Stimulated activated CD8-positive, alpha-beta memory T cell treated with anti-CD3 and anti-CD28 coated beads, Interleukin-12 subunit alpha, Interleukin-12 subunit beta, amount 100 ng/mL, for 1 hour (primary cell): ENCODE results near the gene DRD4.

Source experiments
- DNase-seq: peaks from one replicate; pipeline ENCODE4 v3.0.0-alpha.2; 2020; ENCODE audit warnings: low read depth

The DRD4 gene

DNA sequence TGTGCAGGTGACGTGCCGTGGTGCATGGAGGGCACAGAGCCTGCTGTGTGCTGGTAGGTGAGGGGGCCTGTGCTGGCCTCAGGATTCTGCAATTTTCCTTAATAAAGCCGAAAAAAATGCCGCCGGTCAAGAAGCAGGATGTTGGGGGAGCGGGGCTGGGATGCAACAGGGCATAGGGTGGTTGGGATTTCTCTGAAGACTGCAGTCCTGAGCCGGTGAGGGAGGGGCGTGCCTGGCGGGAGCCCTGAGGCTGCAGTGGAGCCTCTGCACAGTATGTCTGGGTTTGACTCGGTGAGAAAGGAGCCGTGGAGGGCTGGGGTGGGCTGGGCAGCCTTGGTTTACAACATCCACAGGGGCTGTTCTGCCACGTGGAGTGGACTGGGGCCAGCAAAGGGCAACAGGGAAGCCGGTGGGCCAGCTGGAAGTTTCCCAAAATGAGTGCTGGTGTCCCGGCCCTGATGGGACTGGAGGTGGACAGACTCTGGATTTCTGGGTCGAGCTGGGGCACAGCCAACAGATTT is 13.7 kb upstream of the DRD4 start:
- DNase-seq, result no peak

DNA sequence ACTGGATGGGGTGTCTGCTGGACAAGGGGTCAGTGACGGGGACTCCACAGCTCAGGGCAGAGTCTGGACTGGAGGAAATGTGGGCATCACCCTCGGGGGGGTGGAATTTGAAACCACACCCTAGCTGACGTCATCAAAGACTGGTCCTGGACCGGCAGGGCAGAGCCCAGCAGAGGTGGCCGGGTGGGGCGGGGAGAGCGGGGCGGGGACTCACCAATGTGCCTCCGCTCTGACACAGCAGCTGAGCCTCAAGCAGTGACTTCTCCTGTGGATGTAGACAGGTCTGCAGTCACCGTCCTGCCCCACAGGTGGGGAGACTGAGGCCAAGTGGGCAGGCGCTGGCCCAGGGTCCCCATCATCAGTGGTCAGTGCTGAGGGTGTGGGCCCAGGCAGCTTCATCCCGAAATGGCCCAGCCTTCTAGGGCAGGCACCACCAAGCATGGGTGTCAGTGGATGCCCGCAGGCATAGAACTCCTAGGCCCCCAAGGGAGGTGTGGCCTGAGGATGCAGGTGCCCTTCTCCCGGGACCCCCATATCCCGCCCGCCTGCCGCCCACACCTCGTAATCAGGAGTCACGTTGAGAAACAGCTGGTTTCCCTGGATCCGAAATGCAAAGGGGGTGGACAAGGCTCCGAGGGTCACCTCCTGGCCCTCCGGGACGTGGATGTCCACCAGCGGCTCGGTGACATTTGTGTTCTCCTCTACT is 12.9 kb upstream of the DRD4 start:
- no peak for DNase-seq

GRCh38 chr11:624705-625635 is 12.1 kb upstream of the DRD4 start, which contains the start of gene CDHR5:
TSS of gene CDHR5 (minus strand) at chr11:624955. CDS start at chr11:624902, 53 bp downstream.
- no peak for DNase-seq

DNA sequence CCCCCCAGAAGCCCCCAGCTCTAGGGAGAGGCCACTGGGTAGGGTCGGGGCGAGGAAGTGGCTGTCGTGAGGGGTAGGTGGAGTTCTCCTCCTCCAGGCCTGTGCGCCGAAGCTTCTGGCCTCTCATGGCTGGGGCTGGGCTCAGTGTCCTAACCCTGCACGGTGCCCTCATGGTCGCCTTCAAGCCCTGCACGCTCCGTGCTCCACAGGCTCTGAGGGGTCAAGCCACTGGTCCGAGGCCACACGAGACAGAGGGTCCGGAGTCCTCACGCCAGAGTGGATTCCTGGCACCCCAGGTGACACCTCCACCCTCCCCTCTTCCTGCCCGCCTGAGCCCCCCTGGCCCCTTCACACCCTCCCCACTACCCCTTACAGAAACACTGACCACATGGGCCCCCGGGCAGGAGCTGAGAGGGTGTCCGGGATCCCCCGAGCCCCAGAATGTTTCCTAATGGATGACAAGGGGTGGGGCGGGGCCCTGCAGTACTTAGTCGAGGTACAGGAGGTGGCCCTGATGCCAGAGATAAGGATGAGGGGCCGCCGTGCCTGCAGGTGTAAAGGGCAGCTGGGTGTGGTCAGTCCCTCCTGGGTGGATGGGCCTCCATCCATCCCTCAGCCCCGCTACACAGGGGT is 11.3 kb upstream of the DRD4 start:
- DNase-seq, result no peak

DNA sequence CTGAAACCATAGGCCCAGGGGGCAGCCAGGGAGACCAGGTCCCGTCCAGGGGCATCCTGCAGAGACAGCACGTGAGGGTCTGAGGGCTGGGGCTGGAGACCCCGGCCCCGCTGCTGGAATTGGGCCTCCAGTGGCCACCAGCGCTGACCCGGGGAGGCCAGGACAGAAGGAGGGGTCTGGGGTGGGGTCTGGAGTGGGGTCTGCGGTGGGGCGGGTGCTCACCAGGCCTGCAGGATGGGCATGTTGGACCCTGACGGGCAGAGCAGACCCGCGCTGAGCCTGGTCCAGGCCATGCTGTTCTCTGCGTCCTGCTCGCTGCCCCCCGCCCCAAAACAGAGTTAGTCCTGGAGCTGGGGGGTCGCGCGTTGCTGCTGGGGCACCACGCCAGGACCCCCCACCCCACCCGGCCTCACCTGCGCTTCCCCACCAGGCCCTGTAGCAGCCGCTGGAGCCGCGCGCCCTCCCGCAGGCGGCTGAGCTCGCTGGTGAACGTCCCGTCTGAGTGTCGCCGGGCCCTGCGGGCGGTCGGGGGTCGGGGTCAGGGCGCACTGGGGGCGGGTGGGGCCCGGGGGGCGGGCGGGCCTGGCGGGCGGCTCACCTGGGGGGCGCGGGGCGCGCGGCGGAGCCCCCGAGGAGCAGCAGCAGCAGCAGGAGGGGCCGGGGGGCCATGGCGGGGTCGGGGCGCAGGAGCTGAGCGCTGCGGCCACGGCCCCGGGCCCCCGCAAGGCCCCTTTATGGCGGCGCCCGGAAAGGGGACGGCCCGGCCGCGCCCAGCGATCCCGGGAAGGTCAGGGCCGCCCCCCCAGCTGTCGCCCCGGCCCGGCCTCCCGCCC is 10.4 kb upstream of the DRD4 start, which contains the start of gene SCT:
Gene SCT, minus strand, starts transcription at position 707 of the 833 bp plus-strand sequence. Its CDS starts 38 bp downstream, at position 669.
- DNase-seq, result no peak

DNA sequence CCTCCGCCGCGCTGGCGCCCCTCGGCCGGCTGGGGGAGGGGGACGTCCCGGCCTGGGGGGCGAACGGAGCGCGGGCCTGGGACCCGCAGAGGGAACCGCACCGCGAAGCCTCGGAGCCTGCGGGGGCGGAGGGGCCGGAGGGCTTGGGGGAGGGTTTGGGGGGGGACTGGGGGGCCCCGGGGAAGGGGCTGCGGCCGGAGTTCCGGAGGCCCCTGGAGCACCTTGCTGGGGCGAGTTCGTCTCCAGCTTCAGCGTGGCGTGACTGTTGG is 9.8 kb upstream of the DRD4 start:
- no peak for DNase-seq

DNA sequence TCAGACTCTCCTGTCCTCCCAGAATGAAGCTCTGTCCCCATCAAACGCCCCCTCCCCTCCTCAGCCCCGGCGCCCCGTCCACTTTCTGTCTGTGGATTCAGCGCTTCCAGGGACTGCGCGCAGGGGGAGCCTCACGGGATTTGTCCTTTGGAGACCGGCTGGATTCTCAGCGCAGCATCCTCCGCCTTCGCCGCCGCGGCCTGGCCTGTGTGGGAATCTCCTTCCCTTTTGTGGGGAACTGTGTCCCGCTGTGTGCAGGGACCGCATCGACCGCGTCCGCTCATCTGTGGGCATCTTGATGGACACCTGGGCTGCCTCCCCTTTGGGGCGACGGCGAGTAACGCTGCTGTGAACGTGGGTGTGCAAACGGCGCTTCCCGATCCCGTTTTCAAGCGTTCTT is 9.0 kb upstream of the DRD4 start:
- DNase-seq, result no peak

DNA sequence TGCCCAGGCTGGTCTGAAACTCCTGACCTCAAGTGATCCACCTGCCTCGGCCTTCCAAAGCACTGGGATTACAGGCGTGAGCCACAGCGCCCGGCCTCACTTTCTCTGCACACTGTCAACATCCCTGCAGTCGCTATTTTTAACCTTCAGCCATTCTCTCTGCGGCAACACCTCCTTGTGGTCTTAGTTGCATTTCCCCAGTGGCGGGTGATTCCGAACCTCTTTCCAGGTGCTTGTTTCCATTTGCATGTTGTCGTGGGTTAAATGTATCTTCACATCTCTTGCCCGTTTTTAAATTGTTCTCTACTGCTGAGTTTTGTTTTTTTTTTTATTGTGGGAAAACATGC is 7.9 kb upstream of the DRD4 start:
- no peak for DNase-seq

GRCh38 chr11:630871-631270 is 6.2 kb upstream of the DRD4 start:
- no peak for DNase-seq

DNA sequence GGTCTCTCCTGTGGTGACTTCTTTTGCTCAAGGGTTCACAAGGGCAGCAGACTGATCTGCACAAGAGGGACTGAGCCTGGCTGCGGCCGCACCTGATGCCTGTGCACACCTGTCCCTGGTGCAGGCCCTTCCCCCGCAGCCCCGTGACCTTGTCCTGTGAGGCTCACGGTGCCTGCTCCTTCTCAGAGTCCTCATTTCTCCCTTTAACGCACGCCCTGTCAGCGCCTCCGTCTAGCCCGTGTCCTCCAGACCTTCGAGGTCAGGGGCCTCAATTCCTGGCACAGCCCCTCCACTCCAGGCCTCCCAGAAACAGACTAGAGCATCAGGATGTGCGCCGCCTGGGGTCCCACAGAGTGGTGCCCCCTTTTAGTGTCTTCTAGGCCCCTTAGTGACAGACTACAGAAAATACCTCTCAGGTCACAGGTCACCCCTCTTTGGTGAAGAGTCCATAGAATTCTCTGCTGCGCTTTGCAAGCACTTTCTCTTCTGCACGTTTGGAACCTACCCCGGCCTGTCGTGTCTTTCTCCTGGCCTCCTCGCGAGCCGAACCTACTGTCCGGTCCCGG is 1.0 kb upstream of the DRD4 start:
- no peak for DNase-seq

DNA sequence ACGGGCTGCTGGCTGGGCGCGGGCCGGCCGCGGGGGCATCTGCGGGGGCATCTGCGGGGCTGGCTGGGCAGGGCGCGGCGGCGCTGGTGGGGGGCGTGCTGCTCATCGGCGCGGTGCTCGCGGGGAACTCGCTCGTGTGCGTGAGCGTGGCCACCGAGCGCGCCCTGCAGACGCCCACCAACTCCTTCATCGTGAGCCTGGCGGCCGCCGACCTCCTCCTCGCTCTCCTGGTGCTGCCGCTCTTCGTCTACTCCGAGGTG is 194 bp downstream of the DRD4 start:
- DNase-seq, result no peak

GRCh38 chr11:637593-638521 is 788 bp downstream of the DRD4 start:
- no peak for DNase-seq

GRCh38 chr11:638631-639331 is 1.7 kb downstream of the DRD4 start:
- DNase-seq, result no peak

DNA sequence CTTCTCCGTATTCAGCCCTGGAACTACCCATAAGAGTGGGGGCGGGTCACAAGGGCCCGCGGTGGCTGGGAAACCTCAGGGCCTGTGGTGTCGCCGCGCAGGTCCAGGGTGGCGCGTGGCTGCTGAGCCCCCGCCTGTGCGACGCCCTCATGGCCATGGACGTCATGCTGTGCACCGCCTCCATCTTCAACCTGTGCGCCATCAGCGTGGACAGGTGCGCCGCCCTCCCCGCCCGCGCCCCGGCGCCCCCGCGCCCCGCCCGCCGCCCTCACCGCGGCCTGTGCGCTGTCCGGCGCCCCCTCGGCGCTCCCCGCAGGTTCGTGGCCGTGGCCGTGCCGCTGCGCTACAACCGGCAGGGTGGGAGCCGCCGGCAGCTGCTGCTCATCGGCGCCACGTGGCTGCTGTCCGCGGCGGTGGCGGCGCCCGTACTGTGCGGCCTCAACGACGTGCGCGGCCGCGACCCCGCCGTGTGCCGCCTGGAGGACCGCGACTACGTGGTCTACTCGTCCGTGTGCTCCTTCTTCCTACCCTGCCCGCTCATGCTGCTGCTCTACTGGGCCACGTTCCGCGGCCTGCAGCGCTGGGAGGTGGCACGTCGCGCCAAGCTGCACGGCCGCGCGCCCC is 2.4 kb downstream of the DRD4 start:
- DNase-seq, result no peak

DNA sequence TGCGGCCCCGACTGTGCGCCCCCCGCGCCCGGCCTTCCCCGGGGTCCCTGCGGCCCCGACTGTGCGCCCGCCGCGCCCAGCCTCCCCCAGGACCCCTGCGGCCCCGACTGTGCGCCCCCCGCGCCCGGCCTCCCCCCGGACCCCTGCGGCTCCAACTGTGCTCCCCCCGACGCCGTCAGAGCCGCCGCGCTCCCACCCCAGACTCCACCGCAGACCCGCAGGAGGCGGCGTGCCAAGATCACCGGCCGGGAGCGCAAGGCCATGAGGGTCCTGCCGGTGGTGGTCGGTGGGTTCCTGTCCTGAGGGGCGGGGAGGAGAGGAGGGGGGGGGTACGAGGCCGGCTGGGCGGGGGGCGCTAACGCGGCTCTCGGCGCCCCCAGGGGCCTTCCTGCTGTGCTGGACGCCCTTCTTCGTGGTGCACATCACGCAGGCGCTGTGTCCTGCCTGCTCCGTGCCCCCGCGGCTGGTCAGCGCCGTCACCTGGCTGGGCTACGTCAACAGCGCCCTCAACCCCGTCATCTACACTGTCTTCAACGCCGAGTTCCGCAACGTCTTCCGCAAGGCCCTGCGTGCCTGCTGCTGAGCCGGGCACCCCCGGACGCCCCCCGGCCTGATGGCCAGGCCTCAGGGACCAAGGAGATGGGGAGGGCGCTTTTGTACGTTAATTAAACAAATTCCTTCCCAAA is 3.1 kb downstream of the DRD4 start:
- no peak for DNase-seq

DNA sequence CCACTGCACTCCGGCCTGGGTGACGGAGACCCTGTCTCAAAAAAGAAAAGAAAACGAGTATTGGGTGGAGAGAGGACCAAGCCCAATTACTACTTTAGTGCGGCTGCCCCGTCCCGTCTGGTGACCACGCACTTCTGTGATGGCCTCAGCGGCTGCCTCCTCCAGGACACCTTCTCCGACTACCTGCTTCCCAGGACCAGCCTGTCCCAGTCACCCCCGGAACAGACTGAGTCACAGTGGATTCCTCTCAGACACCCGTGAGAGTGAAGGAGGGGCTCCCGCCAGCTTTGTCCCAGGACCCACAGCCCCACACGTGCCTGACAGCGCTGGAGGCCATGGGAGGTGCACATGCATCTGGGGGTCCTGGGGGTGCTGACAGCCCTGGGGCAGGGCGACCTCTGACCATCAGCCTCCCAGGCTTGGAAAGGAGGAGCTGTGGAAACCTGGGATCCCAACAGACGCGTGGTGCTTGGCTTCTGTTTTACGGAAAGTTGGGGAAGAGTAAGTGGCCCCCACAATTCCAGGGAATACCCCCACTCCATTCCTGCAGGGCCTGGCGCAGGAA is 4.8 kb downstream of the DRD4 start:
- DNase-seq, result no peak

DNA sequence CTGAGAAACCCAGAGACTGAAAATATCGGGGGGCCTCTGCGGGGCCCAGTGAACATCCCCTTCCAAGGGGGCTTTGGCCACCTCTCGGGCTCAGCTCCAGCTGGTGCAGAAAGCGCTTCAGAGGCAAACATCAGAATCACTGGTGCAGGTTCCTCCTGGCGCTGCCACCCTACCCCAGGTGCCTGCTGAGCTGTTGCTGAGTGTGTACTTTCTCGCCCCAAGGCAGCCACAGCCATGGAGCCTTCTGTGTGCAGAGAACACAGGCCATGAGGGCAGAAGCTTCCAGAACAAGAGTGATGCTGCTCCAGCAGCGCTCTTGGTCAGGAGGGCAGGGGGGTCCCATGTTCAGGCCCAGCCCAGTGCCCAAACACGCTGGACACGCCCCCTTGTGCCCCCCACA is 6.3 kb downstream of the DRD4 start:
- DNase-seq, result no peak

- DNase-seq, result no peak
Observed at GRCh38 chr11:643849-644738, 7.0 kb downstream of the DRD4 start.
